Fibroblast of lung (primary cell): ENCODE data around the gene IP6K1. TPM values are rescaled to one million over a fixed set of nuclear protein-coding genes. Genes with fewer than 3 reads are reported as not detected.

ENCODE experiments used
- DNase-seq, 2 donors: peaks; one replicate each; pipeline versions ENCODE4 v3.0.0 to v3.0.0-alpha.2; 2010; ENCODE audit warnings: low read depth in 2 of 2
- H2AFZ ChIP-seq: 2 replicates; pipeline ENCODE4 v1.5.1; 2012; ENCODE audit warnings: low read length, control low read depth, inconsistent platforms
- H3K27ac ChIP-seq: 2 replicates; pipeline ENCODE4 v1.5.1; 2011; ENCODE audit warnings: low read length, control low read depth; ENCODE audit not compliant: insufficient read depth
- H3K27me3 ChIP-seq: 2 replicates; pipeline ENCODE4 v1.5.1; 2011; ENCODE audit warnings: mild to moderate bottlenecking, low read length; ENCODE audit not compliant: control insufficient read depth, insufficient read depth
- H3K36me3 ChIP-seq: 2 replicates; pipeline ENCODE4 v1.5.1; 2011; ENCODE audit warnings: low read length; ENCODE audit not compliant: control insufficient read depth, insufficient read depth
- H3K4me1 ChIP-seq: 2 replicates; pipeline ENCODE4 v1.5.1; 2011; ENCODE audit warnings: low read length; ENCODE audit not compliant: control insufficient read depth, insufficient read depth; ENCODE audit errors: extremely low read depth
- H3K4me2 ChIP-seq: 2 replicates; pipeline ENCODE4 v1.5.1; 2011; ENCODE audit warnings: low read length, control low read depth; ENCODE audit not compliant: insufficient read depth; ENCODE audit errors: extremely low read depth
- H3K4me3 ChIP-seq, 4 experiments: fragments of 200-600 bp in 1 of 4; sonication (generic) in 1 of 4; replicated peaks in 1 of 4; 2 replicates each; pipeline ENCODE4 v1.5.1; 2011 to 2016; ENCODE audit warnings: low read length in 4 of 4, low read depth in 3 of 4, mild to moderate bottlenecking in 3 of 4, control low read depth in 2 of 4, inconsistent platforms in 1 of 4, mixed read lengths in 1 of 4; ENCODE audit not compliant: insufficient read depth in 1 of 4; ENCODE audit errors: control extremely low read depth in 1 of 4
- H3K79me2 ChIP-seq: 2 replicates; pipeline ENCODE4 v1.5.1; 2012; ENCODE audit warnings: mild to moderate bottlenecking, low read length, inconsistent platforms; ENCODE audit not compliant: control insufficient read depth, insufficient read depth
- H3K9ac ChIP-seq: 2 replicates; pipeline ENCODE4 v1.5.1; 2011; ENCODE audit warnings: mild to moderate bottlenecking, low read length, control low read depth; ENCODE audit not compliant: insufficient read depth
- H3K9me3 ChIP-seq: 2 replicates; pipeline ENCODE4 v1.5.1; 2012; ENCODE audit warnings: low read depth, low read length; ENCODE audit not compliant: control insufficient read depth, insufficient read depth
- H4K20me1 ChIP-seq: 2 replicates; pipeline ENCODE4 v1.5.1; 2011; ENCODE audit warnings: low read length; ENCODE audit not compliant: control insufficient read depth, insufficient read depth; ENCODE audit errors: extremely low read depth
- EZH2 ChIP-seq: IDR thresholded peaks from 2 replicates; pipeline ENCODE4 v1.5.1; 2012; ENCODE audit warnings: low read length, control low read depth, mild to moderate bottlenecking; ENCODE audit errors: missing control alignments
- polyA plus RNA-seq, 2 donors: library from polyadenylated mRNA; depleted of rRNA in 1 of 2; stranded (reverse) in 1 of 2; unstranded in 1 of 2; fragments of >200 nt; gene quantifications; 2 replicates each; pipeline ENCODE4 v1.2.1, GENCODE V29; 2011 to 2012; ENCODE audit warnings: missing spikeins in 1 of 2
- total RNA-seq: library from RNA; depleted of rRNA; stranded (reverse); fragments of >200 nt; gene quantifications from 2 replicates; pipeline ENCODE4 v1.2.1, GENCODE V29; 2014
- TF ChIP-seq, protein P1 (sequence below), 2 donors: IDR thresholded peaks in 1 of 2; conservative IDR thresholded peaks in 1 of 2; 1 replicate in 1 of 2; 2 replicates in 1 of 2; pipeline ENCODE4 v1.5.1; 2011 to 2012; ENCODE audit warnings: low read length in 2 of 2, control low read depth in 1 of 2, inconsistent platforms in 1 of 2, low read depth in 1 of 2, mild to moderate bottlenecking in 1 of 2

Gene IP6K1
- total and polyA plus RNA-seq, 2 donors (not counting 1 experiment from before 2014, with no cell fraction given) = 30.2 to 45.4 TPM

DNA sequence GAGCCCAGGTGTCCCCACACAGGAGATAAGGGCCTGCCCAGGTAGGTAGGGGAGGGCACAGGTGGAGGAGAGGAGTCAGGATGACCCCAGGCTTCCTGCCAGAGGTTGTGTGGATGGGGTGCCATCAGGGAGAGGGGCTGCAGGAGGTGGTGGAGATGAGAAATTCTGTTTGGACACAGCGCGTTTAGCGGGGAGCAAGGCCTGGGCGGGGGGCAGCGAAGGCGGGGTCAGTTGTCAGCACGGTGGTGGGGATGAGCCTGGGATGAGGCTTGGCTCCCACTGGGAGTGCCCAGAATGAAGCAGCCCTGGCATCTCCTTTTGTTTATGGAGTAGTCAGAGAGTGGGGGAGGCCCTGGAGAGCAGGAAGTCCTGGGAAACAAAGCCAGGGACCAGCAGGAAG is 82.4 kb downstream of the IP6K1 start:
- DNase-seq = no peak
- no peaks in the 10 kb centered on the region for H3K9me3 ChIP-seq
- H4K20me1 ChIP-seq = peaks cover 2% of the 10 kb centered on the region
- H3K9ac ChIP-seq = no peak overlapping the region
- no peaks in the 10 kb centered on the region for H3K4me1 ChIP-seq
- H3K4me2 ChIP-seq = no peak overlapping the region
- H3K79me2 ChIP-seq = no peaks in the 10 kb centered on the region
- no peak overlapping the region for H2AFZ ChIP-seq
- H3K27me3 ChIP-seq = no peaks in the 10 kb centered on the region
- H3K36me3 ChIP-seq = peaks cover 7% of the 10 kb centered on the region
- H3K27ac ChIP-seq = no peak overlapping the region
- no peak overlapping the region for H3K4me3 ChIP-seq
- no peak for TF ChIP-seq EZH2
- TF ChIP-seq, protein P1, sequence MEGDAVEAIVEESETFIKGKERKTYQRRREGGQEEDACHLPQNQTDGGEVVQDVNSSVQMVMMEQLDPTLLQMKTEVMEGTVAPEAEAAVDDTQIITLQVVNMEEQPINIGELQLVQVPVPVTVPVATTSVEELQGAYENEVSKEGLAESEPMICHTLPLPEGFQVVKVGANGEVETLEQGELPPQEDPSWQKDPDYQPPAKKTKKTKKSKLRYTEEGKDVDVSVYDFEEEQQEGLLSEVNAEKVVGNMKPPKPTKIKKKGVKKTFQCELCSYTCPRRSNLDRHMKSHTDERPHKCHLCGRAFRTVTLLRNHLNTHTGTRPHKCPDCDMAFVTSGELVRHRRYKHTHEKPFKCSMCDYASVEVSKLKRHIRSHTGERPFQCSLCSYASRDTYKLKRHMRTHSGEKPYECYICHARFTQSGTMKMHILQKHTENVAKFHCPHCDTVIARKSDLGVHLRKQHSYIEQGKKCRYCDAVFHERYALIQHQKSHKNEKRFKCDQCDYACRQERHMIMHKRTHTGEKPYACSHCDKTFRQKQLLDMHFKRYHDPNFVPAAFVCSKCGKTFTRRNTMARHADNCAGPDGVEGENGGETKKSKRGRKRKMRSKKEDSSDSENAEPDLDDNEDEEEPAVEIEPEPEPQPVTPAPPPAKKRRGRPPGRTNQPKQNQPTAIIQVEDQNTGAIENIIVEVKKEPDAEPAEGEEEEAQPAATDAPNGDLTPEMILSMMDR (conservative IDR thresholded peaks at IDR 0.05 in 1 of 2, IDR thresholded peaks at IDR 0.05 in 1 of 2; ENCODE audit: low read depth in 1 of 2, low read length in 2 of 2) = no peak

DNA sequence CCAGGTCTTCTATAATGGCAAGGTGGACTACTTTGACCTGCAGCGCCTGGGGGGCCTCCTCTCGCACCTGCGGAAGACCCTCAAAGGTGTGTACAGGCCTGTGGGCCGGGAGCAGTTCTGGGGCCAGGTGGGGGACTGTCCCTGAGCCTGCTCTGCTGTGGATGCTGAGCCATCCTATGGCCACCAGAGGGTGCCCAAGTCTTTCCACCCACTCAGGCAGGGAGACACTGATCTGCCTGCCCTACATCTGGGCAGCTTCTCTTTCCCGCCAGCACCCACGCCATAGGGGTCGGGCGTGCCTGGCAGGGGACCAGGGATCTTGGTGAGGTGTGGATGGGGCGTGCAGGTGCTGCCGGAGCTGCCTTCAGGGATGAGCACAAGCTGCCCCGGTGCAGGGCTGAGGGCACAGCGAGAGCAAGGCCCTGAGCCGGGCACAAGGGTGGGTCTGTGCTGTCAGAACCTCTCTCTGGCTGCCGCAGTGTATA is 82.9 kb downstream of the IP6K1 start:
- Histone ChIP-seq H3K27ac (no peak overlapping the region), H3K27me3 (no peaks in the 10 kb centered on the region), H2AFZ (no peak overlapping the region), H4K20me1 (peaks cover 2% of the 10 kb centered on the region), H3K36me3 (peaks cover 7% of the 10 kb centered on the region), H3K9ac (no peak overlapping the region), H3K4me1 (no peaks in the 10 kb centered on the region), H3K4me3 (no peak overlapping the region), H3K79me2 (no peaks in the 10 kb centered on the region), H3K9me3 (no peaks in the 10 kb centered on the region), H3K4me2 (no peak overlapping the region)
- DNase-seq = peak; percentile 46 to 61
- TF ChIP-seq EZH2 = no peak
- TF ChIP-seq, protein P1 (conservative IDR thresholded peaks at IDR 0.05 in 1 of 2, IDR thresholded peaks at IDR 0.05 in 1 of 2; ENCODE audit: low read depth in 1 of 2, low read length in 2 of 2) = peak; percentile 78 to 88

DNA sequence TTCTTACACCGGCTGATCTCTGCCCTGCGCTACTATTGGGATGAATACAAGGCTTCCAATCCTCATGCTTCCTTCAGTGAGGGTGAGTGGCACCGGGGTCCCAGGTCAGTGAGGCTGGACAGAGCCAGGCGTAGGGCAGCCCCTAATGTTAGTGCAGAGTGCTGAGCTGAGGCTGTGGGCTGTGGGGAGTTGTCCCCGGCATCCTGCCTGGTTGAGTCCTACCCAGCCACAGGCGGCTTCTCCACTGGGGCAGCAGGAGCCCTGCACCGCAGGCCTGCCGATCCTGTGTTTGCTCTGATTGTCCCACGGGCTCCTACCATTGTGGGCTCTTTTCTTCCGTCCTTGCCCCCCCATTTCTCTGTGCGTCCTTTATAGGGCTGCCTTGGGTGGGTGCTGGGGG is 83.7 kb downstream of the IP6K1 start:
- Histone ChIP-seq H3K4me3 (no peak overlapping the region), H3K27ac (no peak overlapping the region), H2AFZ (no peak overlapping the region), H3K27me3 (no peaks in the 10 kb centered on the region), H3K9ac (no peak overlapping the region), H3K9me3 (no peaks in the 10 kb centered on the region), H3K36me3 (peaks cover 9% of the 10 kb centered on the region), H3K4me2 (no peak overlapping the region), H3K4me1 (no peaks in the 10 kb centered on the region), H4K20me1 (peaks cover 2% of the 10 kb centered on the region), H3K79me2 (no peaks in the 10 kb centered on the region)
- TF ChIP-seq, protein P1 (conservative IDR thresholded peaks at IDR 0.05 in 1 of 2, IDR thresholded peaks at IDR 0.05 in 1 of 2; ENCODE audit: low read depth in 1 of 2, low read length in 2 of 2) = no peak
- no peak for TF ChIP-seq EZH2
- no peak for DNase-seq
